GM21723 (cell line): ENCODE measurements around the gene PRTFDC1.
"Not testable (repeated sequence)": the region's sequence is repeated elsewhere in the genome, so short reads cannot be mapped to it uniquely, and the experiment has no call there.

Source experiments
- ATAC-seq: cut with Tn5 transposase; IDR thresholded peaks from one replicate; pipeline ENCODE4 v1.9.1; 2021; ENCODE audit warnings: mild to moderate bottlenecking, moderate library complexity; ENCODE audit not compliant: unreplicated experiment

PRTFDC1 gene, protein sequence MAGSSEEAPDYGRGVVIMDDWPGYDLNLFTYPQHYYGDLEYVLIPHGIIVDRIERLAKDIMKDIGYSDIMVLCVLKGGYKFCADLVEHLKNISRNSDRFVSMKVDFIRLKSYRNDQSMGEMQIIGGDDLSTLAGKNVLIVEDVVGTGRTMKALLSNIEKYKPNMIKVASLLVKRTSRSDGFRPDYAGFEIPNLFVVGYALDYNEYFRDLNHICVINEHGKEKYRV

DNA sequence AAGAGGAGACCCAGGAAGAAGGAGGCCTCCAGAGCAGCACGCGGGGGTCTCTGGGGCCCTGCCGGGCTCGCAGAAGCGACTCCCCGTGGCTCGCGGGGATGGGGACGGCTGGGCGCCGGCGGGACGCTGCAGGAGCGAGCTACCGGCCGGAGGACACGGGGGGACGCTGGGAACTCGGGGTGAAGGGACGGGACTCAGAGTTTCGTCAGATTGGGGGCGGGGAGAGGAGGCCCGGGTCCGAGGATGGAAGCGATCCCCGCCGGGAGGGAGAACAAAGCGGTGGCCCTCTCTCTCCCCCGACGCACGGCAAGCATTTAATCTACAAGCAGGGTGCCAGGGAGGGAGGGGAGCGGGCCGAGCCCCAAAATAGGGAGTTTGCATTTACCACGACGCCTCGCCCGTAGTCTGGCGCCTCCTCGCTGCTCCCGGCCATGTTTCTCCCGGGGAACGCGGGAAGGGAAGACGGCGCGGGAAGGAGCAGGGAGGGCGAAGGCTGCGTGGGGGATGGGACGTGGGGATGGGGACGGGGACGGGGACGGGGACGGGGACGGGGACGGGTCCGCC is at the start of gene PRTFDC1:
Gene PRTFDC1, minus strand, starts transcription at position 464 of the 564 bp plus-strand sequence. Its CDS starts 31 bp downstream, at position 433.
- peak; percentile 46 for ATAC-seq

DNA sequence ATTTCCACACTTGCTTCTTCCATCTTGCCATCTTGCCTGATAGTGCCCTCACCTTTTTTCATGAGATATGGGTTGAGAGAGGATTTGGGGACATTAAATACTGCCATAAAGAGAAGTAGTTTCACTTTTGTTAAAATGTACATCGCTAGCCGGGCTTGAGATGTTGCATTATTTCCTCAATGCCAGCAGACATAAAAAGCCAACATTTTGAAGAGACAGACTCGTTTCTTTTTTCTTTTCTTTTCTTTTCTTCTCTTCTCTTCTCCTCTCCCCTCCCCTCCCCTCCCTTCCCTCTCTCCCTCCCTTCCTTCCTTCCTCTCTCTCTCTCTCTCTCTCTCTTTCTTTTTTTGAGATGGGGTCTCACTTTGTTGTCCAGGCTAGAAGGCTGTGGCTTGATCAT is 45.6 kb upstream of the PRTFDC1 start:
- ATAC-seq, result no peak

DNA sequence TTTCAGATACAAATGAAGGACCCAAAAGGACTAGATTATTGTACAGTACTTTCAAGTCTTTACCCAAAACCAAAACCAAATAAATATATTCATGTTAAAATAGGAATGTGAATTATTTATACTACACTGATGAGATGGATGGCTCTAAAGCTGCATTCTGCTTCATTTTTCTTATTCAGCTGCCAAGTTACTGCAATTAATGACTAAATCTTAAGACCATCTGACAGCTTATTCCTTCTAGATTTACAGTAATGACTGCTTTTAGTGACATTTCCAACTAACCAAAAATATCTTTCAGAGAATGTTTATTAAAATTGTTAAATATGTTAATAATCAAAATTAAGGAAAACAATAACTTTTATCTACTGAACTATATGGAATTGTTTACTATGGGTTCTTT is 42.7 kb upstream of the PRTFDC1 start:
- ATAC-seq, result no peak

DNA sequence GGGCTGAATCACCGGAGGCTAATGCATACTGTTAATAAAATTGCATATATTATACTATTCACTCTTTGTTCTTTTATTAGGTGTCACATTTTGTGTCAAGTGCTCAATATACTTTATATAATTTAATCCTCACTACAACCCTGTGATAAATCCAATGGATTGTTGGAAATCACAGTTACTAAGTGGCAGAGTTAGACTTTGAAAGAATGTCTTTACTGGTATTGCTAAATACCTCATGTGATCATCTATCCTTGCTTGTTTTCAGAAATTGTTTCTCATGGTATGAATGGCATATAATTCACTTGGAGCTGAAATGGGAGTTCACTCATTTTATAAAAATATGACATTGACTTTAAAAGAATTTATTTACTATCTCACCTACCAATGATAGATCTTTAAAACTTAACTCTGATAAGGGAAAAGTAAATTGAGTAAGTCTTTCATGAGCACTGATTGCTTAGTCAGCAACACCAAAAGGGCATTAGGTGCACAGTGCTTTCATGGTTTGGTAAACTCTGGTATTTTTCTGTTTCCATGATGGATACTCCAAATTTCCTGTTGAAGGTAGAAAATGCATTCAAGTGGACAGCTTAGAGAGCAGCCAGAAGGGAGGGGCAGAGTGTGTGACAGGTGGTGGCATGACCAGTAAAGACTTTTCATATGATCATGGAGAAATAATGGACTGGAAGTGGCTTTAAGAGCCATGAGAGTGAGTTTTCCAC is 41.0 kb upstream of the PRTFDC1 start:
- no peak for ATAC-seq

DNA sequence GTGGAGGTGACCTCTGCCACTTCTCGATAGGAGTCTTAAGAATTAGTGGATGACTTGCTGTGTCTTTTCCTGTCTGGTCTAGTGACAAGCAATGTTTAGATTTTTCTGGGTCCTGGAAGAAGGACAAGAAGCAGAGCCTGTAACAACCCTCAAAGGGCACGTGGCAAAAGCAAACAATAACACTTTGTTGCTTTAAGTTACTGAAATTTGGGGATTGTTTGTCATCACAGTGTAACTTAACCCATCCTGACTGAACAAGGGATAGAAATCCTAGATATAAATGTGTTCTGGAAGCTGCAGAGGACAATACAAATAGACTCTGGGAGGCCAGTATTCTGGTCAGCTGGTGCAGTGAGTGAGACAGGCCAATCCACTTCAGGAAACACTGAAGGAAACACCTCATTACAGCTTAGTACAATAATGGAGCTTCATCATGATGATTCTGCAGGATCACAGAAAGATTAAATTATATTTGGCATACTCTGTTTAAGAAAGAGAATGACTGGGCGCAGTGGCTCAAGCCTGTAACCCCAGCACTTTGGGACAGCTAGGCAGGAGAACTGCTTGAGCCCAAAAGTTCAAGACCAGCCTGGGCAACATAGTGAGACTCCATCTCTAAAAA is 40.2 kb upstream of the PRTFDC1 start:
- no peak for ATAC-seq

DNA sequence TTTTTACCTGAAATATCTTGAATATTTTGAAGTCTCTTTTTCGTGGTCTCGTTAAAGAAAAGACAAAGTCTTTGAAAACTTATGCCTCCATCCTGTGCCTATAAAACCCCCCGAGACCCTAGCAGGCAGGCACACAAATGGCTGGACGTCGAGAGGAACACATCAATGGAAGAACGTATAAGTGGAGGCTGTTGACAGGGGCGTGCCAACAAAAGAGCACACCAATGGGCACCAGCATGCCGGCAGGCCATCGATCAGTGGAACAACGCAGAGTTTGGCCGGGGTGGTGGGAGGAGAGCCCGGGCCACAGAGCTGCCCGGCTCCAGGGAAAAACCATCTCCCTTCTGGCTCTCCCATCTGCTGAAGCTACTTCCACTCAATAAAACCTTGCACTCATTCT is 38.9 kb upstream of the PRTFDC1 start:
- no peak for ATAC-seq

DNA sequence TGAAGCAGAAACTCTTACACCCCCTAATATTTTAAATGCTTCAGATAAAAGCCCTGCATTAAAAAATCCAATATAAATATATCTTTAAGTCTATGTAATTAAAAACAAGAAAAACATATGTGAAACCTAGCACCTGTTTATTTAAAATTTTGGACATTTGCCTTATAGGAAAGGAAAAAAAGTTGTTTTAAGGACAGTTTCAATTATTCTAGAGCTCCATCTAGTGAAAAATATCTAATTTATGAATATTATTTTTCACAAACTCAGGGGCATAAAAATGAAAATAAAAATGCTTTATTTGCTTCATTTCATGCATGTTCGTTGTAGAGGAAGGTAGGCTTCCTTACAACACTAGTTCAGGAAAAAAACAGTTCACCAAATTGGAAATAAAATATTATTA is 37.5 kb upstream of the PRTFDC1 start:
- no peak for ATAC-seq

DNA sequence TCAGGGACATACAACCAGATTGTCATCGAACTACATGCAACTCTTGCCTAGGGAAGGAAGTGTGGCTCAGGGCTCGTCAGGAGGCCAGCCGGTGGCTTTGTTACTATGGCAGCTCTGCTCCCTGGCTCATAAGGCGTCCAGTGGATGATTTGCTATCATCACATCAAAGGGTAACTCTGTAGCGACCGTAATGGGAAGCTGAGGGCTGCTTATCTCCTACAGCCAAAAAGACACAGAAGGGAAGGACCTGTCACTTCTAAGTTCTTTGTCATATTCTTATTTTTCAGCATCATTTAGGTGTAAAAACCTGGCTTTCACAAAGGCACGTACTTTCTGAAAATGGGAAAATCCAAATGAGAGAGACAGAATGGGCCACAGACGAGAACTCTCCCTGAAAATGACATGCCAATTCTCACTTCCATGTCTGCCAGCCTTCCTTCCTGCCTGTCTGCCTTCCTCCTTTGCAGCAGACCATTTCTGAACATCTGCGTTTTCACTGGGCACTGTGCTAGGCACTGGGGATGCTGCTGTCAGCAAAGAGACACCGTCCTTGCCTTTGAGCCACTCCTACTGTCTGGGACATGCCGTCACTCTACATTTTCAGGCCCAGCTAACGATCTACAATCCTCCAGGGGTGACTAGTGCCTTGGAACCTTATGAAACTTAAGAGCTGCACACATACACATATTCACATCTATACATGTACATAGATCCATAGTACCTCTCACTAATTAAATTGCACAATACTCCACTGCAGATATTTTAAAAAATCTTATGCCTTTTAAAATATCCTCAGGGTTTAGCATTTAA is 36.6 kb upstream of the PRTFDC1 start:
- ATAC-seq, result no peak

DNA sequence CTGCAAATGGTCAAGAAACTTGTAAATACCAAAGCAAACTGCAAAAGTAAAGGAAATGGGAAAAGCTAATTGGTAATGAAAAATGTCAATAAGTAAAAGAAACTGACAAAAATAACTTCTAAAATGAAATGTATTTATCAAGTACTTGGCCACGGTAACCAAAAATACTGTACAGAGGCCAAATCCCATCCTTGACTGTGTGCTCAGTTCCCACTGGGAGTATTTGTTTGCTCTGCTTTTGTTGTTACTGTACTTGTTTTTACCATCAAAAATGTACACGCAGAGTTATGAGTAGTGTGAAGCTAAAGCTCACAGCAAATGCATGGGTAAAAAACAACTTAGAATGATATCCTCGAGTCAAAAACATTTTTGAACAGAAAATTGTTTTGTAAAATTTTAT is 32.5 kb upstream of the PRTFDC1 start:
- ATAC-seq, result no peak

DNA sequence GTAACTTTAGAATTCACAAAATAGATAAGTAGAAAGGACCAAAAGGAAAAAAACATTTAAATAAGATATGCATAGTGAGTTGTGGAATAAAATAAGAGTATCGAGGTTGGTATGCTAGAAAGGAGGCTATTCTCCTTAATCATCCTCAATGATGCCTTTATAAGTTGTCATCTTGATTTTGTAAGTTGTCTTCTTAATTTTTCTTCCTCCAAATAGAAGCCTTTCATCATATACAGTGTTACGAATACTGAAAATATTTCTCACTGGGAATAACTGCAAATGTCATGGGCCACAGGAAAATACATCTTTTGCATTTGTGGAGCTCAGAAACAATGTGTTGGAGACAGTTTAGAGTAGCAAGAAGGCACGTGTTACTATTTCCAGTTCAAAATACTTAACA is 31.5 kb upstream of the PRTFDC1 start:
- ATAC-seq, result no peak

DNA sequence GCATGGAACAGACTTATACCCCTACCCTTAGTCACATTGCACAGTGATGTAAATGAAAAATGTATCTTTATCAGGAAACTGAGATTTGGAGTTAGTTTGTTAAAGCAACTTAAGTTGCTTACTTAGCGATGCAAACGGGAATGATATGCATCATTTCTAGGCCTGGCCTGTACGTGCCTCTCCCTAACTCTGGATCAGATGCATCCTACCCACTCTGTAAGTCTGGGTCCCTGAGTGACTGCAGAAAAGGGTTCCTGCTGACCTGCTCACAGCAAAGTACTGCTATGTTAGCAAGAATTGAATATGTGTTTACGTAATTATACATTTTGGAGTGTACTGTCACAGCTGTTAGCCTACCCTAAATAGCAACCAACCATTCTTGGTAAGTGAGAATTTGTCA is 30.7 kb upstream of the PRTFDC1 start:
- ATAC-seq, result no peak

DNA sequence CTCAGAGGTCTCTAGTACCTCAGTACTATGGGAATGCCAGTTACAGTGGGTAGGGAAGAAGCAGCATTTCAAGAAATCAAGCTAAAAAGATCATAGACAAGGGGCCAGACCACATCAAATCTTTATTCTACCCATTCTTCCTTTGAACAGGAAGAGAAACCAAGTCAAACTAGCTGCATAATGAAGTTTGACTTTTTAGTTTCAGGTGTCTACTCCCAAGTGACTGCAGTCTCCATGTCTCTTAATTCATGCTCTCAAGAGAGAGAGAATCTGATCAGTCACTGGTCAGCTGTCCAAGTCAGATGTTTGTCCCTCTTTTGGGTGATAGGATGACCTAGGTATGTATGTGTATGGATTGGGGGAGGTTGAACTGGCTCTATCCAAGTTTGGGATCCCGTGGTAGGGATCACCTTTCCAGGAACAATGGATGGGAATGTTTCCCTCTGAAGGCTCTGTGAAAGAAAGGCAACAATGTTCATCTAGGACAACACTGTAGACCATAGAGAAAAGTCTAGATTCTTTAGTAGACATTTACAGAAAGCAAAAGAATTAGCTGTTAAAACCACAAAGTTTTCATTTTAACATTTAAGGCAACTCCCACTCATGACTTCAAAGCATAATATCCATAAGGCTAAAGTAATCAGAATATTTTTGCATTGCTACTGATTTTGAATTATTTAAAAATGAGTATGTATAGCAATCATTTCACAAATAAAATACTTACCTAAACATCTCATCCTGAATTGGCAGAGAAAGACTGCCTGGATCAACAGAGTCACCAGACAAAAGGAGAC is 30.1 kb upstream of the PRTFDC1 start:
- peak; percentile 74 for ATAC-seq

DNA sequence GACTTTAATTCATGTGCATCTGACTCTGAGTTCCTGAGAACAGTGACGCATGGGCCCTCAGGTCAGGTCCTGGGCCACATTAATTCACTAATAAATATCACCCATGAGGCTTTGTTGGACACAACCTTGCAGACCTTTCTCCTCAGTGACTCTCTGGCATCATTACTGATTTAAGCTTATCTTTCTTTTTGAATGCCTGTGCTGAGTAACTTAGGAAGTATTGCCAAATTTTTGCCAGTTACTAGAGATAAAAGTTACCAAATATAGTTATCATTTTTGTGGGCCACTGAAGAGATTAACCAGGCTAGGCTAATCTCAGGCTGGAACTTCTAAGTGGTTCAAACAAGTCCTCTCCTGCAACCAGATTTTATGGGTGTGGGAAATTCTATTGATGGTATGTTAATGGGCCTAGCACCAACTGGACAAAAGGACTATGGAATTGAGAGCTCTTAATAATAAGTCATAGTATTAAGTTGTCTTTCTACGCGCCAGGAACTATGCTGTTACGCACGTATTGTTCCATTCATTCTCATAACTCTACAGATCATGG is 28.8 kb upstream of the PRTFDC1 start:
- no peak for ATAC-seq

DNA sequence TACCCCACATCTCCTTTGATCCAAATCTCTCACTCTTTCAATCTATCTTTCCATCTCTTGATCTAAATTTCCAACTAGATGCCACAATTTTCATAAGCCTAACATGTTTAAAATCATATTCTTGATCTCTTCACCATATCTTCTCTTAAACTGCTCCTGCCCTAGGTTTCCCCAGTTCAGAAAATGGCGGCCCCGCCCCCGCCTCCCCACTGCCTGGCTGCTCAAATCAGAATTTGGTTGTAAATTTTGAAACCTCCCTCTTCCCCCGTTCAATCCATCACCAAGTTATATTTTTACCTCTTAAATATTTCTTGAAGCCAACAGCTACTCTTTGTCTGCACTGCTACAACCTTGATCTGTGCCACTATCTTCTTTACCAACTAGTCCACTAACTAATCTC is 27.3 kb upstream of the PRTFDC1 start:
- ATAC-seq, result no peak

DNA sequence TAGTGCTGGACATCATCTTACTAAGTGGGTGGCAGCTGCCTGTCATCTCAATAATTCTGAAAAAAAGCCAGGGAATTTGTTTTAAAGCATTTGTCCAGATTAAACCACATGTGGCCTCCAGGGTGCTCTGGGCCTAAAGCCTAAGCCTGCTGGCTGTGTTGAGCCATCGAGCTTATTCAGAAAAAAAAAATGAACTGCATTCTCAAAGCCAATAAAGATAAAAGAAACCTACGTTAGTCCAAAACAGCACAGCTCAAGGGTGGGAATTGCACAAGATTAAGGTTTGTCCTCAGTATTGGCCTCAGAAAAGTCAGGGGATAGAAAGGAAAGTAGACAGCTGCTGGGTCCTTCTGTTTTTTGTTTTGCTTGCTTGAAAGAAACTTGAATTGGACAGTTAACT is 22.6 kb upstream of the PRTFDC1 start:
- no peak for ATAC-seq

DNA sequence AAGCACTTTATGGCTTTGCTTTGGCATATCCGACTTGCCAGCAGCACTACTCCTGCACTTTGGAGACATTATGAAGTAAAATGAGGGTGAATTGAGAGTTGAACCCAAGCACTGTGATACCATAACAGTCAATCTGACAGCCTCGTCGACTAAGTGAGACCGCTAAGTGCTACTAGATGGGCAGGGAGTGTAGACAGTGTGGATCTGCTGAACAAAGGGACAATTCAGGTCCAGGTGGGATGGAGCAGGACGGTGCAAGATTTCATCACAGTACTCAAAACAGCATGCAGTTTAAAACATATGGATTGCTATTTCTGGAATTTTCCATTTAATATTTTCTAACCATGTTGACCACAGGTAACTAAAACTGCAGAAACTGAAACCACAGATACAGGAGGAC is 20.8 kb upstream of the PRTFDC1 start:
- ATAC-seq, result no peak

DNA sequence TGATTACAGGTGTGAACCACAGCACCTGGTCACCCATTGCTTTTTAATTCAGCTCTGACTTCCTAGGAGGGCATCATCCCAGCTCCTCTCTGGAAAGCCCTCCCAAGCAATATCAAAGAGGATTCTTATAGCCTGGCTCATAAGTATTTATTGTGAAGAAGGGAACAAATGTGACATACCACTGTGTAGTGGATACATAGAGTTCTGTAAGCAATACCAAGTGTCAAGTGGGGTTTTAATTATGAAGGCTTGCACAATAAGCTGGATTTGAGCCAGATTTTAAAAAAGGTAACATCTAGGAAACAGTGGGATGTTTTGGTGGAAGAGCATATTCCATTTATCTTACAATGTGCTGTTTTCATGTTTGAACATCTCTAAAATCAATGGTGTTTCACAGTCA is 19.0 kb upstream of the PRTFDC1 start:
- no peak for ATAC-seq

DNA sequence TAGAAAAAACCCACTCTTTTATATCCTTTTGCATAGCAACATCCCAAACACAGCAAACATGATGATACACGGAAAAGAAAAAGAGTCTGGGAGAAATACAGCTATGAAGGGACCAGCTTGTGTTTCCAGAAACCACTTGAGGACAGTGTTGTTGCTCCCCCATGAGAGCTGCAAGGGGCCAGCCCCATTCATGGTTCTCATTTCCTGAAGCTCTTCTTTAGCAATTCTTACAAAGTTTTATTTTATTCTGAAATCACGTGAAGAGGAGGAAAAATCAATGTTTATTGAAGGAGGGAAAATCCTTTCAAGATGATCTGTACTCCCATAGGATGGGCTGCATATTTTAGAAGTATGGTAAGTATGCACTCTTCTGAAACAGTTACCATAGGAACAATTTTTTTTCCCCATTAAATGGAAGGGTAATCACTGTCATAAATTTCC is 17.5 kb upstream of the PRTFDC1 start:
- no peak for ATAC-seq

DNA sequence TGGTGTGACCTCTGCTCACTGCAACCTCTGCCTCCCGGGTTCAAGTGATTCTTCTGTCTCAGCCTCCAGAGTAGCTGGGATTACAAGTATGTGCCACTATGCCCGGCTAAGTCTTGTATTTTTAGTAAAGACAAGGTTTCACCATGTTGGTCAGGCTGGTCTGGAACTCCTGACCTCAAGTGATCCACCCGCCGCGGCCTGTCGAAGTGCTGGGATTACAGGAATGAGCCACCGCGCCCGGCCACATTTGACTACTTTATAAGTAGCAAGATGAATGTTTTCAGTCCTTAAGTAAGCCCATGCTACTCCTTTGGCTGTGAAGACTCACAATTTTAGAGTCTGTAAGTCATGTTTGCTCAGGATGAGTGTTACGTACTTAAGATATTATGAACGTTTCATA is 16.5 kb upstream of the PRTFDC1 start:
- ATAC-seq, result not testable (repeated sequence)

DNA sequence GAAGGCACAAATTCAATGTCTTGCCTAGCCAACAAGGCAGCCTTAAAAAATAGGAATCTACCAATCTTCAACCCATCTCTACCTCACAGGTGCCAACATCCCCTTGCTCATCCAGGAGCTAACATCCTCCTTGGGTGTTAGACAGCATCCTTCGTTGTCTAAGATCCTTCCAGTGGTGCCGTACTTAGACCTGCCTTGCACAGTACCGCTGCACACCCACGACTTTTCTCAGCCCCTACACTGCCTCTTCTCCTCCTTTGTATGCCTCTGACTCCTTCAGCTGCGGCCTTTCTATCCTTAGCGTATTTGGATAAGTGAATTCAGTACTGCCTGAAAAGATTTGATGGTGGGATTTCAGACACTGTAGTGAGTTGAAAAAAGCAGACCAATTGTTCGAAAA is 15.9 kb upstream of the PRTFDC1 start:
- ATAC-seq, result no peak
